Colonic mucosa (tissue), 4 donors: Measurements from ENCODE around the gene PACC1. TPM values are rescaled to one million over a fixed set of nuclear protein-coding genes. Genes with fewer than 3 reads are reported as not detected.

Experiments used
- DNase-seq: peaks from one replicate; pipeline ENCODE4 v3.0.0-alpha.2; 2020
- H3K27ac ChIP-seq: fragments of 200-600 bp; one replicate; pipeline ENCODE4 v1.8.0; 2021
- H3K27me3 ChIP-seq: fragments of 200-600 bp; one replicate; pipeline ENCODE4 v1.8.0; 2021
- H3K36me3 ChIP-seq: fragments of 200-600 bp; one replicate; pipeline ENCODE4 v1.8.0; 2021
- H3K4me1 ChIP-seq: fragments of 200-600 bp; one replicate; pipeline ENCODE4 v1.8.0; 2021; ENCODE audit warnings: mild to moderate bottlenecking
- H3K4me3 ChIP-seq: fragments of 200-600 bp; one replicate; pipeline ENCODE4 v1.8.0; 2021
- H3K9ac ChIP-seq, 2 donors: one replicate each; pipeline ENCODE4 v1.7.0; 2013; ENCODE audit warnings: control low read depth in 2 of 2, low read depth in 2 of 2, low read length in 2 of 2
- H3K9me3 ChIP-seq: fragments of 200-600 bp; one replicate; pipeline ENCODE4 v1.8.0; 2021
- CTCF ChIP-seq: fragments of 200-600 bp; IDR thresholded peaks from one replicate; pipeline ENCODE4 v1.8.0; 2022; ENCODE audit warnings: antibody characterized with exemption, mild to moderate bottlenecking
- intact Hi-C: fragments of 100-400 bp; cut with DNase I; formaldehyde crosslinking; loops from one replicate; pipeline ENCODE4 v1.14.1; 2022
- total RNA-seq, 2 donors: library from RNA; stranded (reverse); fragmentation: NEBNext Ultra II Directional in 1 of 2; extraction: Animal tissue kit (Norgen Biotek cat#: 25700) in 1 of 2; gene quantifications; one replicate each; pipeline ENCODE4 v1.2.1, GENCODE V29; 2021
- donor health status: healthy.
- donor health status: DM: no; HTN: no; CAD: no.
- donor health status: DM: no; HTN: no; CAD: no.

Gene PACC1
- total RNA-seq, 2 donors from 2014 or later, result 2.6 to 3.1 TPM

GRCh38 chr1:212415107-212415841 lies 588 bp upstream of the PACC1 start:
- Histone ChIP-seq H3K9me3 (no peaks in the 10 kb centered on the region), H3K4me3 (peak overlapping the region; percentile 98), H3K4me1 (no peaks in the 10 kb centered on the region), H3K27ac (peak overlapping the region; percentile 34), H3K9ac (peak overlapping the region in 1 of 2 donors; percentile 55), H3K36me3 (no peaks in the 10 kb centered on the region), H3K27me3 (no peaks in the 10 kb centered on the region)
- intact Hi-C loops, result no loop called here
- no peak for DNase-seq
- TF ChIP-seq CTCF, result no peak

GRCh38 chr1:212413902-212414327 lies 771 bp downstream of the PACC1 start:
- H3K9ac ChIP-seq, result peak overlapping the region; percentile 55 to 80
- TF ChIP-seq CTCF, result no peak
- no peaks in the 10 kb centered on the region for H3K36me3 ChIP-seq
- intact Hi-C loops, result no loop called here
- no peak for DNase-seq
- peak overlapping the region; percentile 47 for H3K27ac ChIP-seq
- peak overlapping the region; percentile 98 for H3K4me3 ChIP-seq
- no peaks in the 10 kb centered on the region for H3K9me3 ChIP-seq
- H3K27me3 ChIP-seq, result no peaks in the 10 kb centered on the region
- no peaks in the 10 kb centered on the region for H3K4me1 ChIP-seq

- Histone ChIP-seq H3K4me3 (no peak overlapping the region), H3K4me1 (no peaks in the 10 kb centered on the region), H3K27ac (no peak overlapping the region), H3K9ac (no peak overlapping the region), H3K27me3 (no peaks in the 10 kb centered on the region), H3K36me3 (no peaks in the 10 kb centered on the region), H3K9me3 (no peaks in the 10 kb centered on the region)
- no peak for DNase-seq
- intact Hi-C loops, result no loop called here
- no peak for TF ChIP-seq CTCF
Measured at GRCh38 chr1:212412374-212412773, 2.3 kb downstream of the PACC1 start.

GRCh38 chr1:212410231-212410820 lies 4.4 kb downstream of the PACC1 start:
- Histone ChIP-seq H3K27ac (no peak overlapping the region), H3K4me1 (no peaks in the 10 kb centered on the region), H3K9ac (no peak overlapping the region), H3K9me3 (no peaks in the 10 kb centered on the region), H3K27me3 (no peaks in the 10 kb centered on the region), H3K36me3 (no peaks in the 10 kb centered on the region), H3K4me3 (no peak overlapping the region)
- no peak for TF ChIP-seq CTCF
- intact Hi-C loops, result no loop called here
- no peak for DNase-seq

GRCh38 chr1:212402666-212403321 lies 11.9 kb downstream of the PACC1 start:
- Histone ChIP-seq H3K27ac (no peak overlapping the region), H3K4me1 (no peaks in the 10 kb centered on the region), H3K4me3 (no peak overlapping the region), H3K27me3 (no peaks in the 10 kb centered on the region), H3K36me3 (no peaks in the 10 kb centered on the region), H3K9me3 (no peaks in the 10 kb centered on the region), H3K9ac (no peak overlapping the region)
- TF ChIP-seq CTCF, result no peak
- intact Hi-C loops, result no loop called here
- DNase-seq, result no peak
